DMS 273 treated with DMSO at 0.1 percent for 48 hours (cell line): Measurements from ENCODE around the gene DOCK1.

Experiments
- DNase-seq: peaks from one replicate; lab custom pipeline; 2025; lab: John Stamatoyannopoulos, UW

The DOCK1 gene

DNA sequence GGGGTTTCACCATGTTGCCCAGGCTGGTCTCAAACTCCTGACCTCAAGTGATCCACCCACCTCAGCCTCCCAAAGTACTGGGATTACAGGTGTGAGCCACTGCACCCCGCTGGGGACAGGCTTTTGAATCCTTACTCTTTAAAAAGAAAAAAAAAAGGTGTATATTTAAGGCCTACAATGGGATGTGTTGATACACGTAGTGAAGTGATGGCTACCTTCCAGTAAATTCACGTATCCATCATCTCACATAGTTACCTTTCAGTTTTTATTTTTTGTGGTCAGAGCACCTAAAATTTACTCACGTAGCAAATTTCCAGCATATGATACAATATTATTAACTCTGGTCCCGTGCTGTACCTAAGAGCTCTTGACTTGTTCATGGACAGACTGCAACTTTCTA, 410.7 kb downstream of the DOCK1 start:
- DNase-seq = no peak

DNA sequence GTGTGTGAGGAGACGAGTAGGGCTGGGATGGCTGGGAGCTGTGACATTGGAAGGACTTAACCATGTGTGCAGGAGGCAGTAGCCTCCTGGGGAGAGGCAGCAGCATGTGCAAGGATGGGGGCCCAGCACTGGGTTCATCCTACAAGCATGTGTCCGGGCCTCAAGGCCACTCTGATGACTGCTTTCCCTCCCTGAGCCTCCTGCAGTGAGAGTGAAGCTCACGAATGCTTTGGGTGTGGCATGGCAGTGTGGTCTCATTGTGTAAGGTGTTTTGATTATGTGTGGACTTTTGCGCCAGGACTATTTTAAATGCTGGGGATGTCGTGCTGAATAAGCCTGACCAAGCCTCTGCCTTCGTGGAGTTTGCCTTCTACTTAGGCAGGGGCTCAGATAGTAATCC, 413.2 kb downstream of the DOCK1 start:
- no peak for DNase-seq

DNA sequence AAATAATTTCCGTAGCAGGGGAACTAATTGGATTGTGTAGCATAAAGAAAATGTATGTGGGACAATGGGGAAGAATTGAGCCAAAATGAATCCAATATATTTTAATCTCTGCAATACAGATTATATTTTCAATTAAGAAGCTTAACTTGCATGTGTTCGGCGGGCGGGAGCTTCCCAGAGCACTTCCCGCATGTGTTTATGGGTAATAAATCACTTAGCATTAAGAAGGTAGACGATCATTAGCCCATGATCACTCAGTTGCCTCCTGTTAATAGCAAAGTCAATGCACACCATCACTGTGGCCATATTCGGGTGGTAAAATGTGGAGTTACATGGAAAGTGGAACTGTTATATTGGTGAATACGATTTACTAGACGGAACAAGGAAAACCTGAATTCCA, 414.0 kb downstream of the DOCK1 start:
- DNase-seq = no peak

DNA sequence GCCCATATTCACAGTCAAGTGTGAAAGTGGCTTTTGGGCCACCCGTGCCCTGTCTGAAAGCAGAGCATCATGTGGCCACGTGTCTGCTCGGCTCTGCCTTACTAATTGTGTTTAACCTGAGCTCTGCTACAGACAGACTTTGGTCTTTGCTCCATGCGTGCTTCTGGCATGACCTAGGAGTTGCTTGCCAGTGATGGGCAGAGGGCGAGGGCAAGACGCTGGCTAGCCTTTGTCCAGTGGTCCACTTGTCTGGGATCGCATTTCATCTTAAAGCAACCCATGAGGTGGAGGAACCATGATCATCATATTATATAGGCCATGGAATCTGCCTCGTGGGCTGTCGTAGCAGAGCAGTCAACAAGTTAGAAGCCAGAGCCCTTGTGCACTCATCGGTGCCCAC, 414.5 kb downstream of the DOCK1 start:
- no peak for DNase-seq

DNA sequence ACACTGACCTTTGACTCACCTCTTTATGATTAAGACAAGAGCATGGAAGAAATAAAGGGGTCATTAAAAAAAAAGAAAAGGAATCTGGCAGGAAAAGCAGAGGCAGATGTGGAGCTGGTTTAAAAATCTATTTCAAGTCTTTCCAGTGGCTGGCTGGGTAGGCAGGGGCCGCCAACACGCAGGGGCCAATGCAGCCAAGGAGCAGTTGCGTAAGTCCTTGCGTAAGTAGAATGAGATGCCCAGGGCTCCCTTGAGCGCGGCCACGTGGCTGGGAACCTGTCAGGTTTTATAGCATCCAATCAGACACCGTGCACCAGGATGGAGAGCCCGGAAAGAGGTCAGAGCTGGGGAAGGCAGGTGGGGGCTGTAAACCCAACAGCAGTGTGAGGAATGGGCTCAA, 414.9 kb downstream of the DOCK1 start:
- no peak for DNase-seq

DNA sequence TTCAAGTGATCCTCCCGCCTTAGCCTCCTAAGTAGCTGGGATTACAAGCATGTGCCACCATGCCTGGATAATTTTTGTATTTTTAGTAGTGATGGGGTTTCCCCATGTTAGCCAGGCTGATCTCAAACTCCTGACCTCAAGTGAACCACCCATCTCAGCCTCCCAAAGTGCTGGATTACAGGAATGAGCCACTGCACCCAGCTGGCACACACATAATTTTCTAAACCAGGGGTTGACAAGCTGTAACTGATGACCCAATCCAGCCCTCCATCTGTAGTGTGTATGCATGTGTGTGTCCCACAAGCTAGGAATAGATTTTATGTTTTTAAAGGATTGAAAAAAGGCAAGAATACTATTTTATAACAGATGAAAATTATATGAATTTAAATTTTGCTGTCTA, 417.1 kb downstream of the DOCK1 start:
- no peak for DNase-seq

DNA sequence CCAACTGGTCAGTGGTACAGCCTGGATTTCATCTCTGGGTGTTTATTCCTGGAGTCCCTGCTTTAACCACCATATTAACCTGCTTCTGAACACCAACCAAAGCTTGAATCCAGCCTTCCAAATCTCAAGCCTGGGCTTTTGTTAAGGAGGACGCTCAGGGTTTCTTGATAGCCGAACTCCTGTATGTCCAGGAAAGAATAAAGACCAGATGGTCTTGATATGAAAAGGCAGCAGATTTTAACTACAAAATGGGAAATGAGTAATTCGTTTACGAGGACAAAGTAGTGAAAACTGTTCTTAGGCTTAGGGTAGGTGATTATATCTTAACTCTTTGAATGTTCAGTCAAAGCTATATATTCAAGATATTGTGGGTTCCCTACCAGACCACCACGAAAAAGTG, 420.3 kb downstream of the DOCK1 start:
- DNase-seq = no peak

DNA sequence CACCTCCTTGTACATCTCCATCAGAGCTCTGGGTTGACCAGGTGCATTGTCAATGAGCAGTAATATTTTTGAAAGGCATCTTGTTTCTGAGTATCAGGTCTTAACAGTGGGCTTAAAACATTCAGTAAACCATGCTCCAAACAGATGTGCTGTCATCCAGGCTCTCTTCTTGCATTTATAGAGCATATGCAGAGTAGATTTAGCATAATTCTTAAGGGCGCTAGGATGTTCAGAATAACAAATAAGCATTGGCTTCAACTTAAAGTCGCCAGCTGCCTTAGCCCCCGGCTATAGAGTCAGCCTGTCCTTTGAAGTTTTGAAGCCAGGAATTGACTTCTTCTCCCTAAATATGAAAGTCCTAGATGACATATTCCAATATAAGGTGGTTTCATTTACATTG, 421.7 kb downstream of the DOCK1 start:
- no peak for DNase-seq

DNA sequence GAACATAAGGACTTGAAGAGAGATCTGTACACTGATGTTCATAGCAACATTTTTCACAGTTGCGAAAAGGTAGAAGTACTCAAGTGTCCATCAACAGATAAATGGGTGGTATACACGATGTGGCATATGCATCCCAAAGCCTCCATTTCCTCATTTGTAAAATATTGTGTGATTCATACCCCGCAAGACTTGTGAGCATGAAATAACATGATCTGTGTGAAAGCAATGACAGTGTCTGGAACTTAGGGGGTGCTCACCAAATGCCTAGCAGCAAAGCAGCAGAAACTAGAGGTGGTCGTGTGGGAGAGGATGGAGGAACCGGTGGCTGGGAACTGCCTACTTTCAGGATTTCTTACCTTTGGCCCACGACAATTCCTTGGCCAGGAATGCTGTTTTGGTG, 426.5 kb downstream of the DOCK1 start:
- no peak for DNase-seq

DNA sequence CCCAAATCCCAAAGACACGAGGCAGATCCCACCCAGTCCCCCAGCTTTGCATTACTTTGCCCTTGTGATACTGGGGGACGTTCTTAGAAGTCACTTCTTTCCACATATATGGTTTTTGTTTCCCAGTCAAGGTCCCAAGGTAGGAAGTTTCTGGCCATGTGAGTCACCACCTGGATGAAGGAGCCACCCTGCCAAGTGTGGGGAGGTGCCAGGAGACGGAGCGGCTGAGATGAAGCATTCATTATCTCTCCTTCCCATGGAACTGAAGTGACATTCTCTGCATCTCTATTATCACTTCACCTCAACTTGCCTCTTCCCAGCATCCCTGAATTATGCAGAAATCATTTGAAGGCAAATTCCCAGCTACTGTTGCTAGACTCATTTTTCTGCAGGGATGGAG, 427.4 kb downstream of the DOCK1 start:
- DNase-seq = no peak

DNA sequence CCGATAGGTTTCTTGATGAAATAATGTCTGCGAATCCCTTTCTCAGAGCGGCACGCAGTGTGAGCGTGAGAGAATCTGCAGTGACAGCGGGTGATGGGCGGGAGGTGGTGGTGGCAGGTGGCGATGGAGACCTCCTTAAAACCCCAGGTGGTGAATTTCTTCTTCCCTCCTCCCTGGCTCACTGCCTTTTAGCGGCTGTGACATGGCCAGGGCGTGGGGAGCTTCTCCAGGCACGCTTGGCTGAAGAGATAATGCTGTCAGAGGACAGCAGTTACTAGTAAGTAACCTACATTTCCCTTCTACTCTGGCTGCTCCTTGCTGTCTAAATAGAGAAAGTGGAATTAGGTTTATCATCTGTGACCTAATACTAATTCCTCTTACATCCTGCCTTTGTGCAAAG, 432.6 kb downstream of the DOCK1 start:
- DNase-seq = no peak

DNA sequence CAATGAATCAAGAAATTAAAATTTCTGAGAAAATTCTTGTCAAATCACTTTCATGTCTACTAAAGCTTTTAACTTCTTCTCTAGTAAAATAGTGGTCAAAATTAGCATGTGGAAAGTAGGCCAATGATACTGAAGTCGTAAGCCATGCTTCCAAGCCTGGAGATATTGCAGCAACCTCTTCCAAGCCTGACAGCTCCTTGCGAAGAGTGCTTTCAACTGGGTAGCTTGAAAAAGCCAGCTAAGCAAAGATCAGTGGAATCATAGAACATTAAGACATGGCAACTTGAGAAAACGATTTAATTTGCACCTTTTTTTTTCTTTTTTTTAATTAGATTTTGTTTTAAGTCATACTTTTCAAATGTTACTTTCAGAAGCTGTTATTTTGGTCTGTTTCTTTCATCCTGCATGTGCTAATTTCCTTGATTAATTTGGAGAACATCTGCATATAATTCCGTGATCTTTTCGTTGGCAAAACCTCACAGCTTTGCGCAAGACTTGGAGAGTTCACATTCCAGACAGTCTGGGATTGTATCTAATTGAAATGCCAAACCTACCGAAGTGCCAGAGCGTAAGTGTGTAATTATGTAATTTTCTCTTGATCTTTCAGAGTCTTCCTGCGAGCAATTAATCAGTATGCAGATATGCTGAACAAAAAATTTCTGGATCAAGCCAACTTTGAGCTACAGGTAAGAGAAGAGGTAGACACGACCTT, 433.3 kb downstream of the DOCK1 start:
- DNase-seq = no peak

DNA sequence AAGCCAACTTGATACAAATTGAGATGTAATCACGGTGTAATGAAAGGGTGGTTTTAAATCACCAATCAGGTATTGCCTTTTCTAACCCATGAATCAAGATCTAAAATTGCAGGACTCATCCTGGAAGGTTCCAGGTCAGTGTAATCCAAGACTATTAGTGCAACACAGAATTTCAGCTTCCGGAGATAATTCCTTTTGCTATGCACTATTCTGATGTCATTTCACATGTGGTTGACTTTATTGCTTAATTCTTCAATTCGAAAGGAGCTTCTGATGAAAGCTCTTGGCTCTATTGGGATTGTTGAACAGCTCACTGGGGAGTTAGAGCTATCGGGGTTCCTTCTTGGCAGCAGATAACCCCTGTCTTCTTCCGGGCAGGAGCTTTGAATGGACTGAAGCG, 438.6 kb downstream of the DOCK1 start:
- no peak for DNase-seq

DNA sequence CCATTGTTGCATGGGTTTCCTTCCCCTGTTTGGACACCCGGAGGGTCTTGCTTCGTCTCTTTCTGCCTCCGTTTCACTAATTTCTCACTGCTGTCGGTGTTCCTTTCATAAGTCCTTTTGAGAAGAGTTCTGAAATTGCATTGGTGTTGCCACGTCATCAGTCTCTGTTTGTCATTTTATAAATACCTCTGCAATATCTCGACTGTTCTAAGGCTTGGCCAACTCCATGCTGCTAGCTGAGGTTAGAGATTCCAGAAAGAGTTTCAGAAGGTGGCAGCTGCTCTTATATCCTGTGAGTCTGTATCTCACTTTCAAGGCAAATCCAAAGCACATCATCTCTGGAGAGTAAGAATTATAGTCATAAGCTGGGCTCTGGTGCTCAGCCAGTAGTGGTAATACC, 439.1 kb downstream of the DOCK1 start:
- no peak for DNase-seq

DNA sequence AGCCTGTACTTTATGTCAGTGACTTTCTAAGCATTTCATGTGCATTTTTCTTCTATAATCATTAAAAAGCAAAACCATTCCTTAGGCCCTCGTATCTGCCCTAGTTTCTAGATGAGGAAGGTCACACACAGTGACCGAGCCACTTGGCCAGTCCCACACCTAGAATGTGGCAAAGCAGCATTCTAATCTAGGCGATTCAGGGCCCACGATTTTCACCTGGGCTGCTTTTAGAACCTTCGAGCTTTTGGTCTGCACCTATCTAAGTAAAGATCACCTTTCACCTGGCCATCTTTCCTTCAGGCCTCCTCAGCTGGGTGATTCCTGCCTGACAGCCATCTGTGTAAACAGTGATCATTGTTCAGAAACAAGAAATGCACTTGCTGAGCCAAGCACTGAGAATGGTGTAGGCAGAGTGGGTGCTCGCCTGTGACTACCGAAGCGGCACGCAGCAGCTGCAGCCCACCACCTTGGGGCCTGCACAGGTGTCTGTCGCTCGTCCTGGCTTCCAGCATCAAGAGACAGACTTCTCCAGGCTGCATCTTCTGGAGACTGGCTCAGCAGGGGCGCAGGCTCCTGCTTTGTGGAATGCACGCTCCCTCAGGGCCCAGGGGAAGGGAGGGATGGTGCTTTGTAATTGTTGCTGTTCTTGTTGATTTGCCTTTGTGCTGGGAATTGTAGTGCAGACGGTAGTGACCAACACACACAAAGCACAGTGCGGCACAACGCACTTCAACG, 440.2 kb downstream of the DOCK1 start:
- DNase-seq = no peak

DNA sequence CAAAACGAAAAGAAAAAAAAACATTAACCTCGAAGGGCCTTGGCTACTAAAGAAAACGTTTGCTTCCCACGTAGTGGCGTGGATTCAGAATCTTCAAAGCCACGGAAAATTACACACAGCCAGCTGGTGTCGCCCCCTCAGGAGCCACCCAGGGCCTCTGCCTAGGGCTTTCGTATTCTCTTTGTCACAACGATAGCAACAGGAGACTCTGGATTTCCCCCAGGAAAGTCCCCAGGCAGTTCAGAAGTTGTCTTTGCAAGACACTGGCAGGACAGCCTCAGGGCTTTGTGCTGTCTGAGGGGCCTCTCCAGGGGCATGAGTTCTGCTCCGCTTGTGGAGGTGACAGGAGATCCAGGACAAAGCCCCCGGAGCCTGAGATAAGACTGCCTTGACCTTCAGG, 441.4 kb downstream of the DOCK1 start:
- no peak for DNase-seq

DNA sequence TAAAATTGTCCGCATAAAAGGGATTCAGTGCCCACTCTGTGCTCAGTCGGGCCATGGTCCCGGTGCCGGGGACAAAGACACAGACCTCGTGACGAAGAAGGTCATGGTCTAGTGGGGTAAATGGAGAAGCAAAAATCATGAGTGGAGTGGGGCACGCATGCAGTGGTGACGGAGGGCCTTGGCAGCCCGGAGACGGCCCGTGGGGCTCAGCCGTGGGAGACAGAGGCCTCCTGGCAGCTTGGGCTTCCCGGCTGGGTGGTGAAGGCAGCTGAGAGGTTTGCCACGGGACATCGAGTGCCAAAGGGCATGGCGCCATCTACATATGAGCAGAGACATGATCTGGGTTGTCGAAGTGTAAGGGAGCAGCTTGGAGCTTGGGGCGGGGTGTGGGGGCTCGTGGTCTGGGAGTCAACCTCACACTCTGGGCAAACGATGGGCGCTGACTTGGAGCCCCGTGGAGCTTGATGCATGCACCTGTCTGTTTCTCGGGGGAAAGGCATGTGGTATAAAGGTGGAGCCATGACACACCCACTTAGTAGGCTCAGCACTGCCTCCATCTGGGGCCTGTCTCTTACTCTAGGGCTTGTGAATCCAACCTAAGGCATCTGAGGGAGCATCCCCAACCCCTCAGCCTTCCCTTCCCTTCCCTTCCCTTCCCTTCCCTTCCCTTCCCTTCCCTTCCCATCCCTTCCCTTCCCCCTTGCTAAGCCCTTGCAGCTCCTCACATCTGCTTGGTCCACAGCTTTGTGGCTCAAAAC, 442.2 kb downstream of the DOCK1 start:
- DNase-seq = no peak

DNA sequence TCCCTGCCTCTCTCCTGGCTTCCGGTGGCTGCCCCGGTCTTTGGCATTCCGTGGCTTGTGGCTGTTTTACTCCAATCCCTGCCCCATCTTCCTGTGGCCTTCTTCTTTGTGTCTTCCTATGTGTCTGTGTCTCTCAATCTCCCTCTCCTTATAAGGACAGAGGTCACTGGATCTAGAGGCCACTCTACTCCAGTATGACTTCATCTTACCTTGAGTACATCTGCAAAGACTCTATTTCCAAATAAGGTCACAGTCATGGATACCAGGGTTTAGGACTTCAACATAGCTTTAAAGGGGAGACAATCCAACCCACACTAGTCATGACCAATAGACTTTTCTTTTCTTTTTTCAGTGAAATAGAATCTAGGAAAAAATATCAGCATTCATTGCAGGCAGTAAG, 444.5 kb downstream of the DOCK1 start:
- DNase-seq = no peak

DNA sequence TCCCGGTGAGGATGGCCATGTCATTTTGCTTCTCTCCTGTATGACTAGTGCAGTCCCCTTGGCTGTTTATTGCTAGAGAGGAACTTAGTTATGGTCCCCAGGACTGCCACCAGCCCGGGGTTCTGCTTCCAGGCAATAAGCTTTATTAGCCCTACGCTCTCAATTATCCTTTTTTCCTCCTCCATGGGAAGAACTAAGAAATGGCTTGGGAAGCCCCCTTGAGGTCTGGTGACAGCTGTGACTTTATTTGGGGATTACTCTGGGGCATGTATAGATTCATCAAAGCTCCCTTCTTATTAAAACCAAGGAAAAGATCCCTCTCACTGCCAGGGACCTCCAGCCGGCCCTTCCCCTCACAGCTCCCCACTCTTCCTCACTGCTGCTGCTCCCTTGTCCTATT, 446.3 kb downstream of the DOCK1 start:
- DNase-seq = no peak

DNA sequence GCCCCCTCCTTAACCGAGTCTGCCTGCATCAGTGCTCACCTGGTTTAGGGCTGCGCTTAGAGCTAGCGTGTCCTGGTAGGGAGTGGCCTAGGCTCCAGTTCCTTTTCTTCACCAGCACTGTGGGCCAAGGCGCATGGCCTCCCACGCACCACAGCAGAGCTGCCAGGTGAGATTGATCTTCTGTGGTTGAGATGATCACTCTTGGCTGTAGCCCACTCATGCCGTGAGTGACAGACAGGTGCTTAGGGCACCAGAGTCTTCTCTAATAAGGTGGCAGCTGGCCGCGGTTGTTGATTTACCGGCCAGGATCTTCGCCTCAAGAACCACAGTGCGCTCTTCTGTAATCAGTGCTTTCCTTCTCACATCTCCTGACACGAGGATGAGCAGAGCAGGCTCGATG, 448.3 kb downstream of the DOCK1 start:
- no peak for DNase-seq

DNA sequence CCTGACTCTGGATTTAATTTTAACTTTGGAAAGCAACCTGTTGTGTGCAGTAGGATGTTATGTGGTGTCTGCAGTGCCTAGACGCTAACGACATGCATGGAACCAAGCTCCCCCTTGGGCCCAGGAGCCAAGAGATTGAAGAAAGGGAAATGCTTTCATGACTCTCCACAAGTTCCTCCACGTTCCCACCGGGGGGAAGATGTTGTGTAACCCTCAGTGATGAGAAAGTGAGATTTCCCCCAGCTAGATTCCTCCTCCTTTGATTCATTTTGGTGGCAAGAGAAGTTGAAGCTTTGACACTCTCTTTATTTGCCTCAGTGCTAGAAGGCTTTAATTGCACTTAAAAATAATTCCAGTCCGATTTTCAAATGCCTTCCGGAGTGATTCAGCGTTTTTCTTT, 449.0 kb downstream of the DOCK1 start:
- DNase-seq = no peak

DNA sequence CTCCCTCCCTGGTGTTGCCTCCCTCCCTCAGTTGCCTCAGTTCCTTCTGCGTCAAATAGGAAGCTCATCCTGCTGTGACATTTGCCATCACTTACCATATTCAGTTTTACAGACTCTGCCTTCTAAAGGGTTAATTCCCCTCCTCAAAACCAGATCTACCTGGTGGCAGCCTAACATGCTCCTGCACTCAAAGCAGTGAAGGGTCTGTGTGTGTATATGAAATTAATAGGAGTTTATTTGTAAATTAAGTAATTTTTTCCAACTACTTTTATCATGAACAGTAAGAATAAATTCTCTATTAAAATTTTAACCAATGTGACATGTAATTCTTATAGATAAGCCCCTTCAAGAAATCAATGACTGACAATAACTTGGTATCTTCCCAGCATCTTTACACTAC, 449.8 kb downstream of the DOCK1 start:
- DNase-seq = no peak

DNA sequence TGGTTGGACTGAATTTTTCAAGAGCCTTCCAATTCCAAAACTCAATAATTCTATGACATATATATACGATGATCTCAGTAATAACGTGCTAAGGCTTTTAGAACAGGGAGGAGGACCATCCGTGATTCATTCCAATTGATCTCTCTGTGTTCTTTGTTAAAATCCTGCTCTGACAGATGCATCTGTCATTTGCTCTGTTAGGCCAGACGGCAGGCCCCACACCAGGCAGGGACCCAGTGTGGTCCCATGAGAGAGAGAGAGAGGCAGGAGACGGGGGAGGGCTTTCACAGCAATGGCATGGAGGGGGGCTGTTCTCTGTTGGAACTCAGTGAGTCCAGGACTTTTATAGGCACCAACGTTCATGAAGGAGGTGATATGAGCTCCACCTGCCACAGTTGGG, 451.1 kb downstream of the DOCK1 start:
- DNase-seq = no peak
